OCI-LY3 (cell line): Measurements from ENCODE around the gene PSMD9.

Source experiments
- H2AFZ ChIP-seq: fragments of 200-600, 300-600 bp; shearing (Covaris generic); 2 replicates; pipeline ENCODE4 v1.6.0; 2014; ENCODE audit warnings: antibody characterized with exemption, low read depth, low read length
- H3K27ac ChIP-seq: fragments of 200-600, 300-600 bp; sonication (generic); 2 replicates; pipeline ENCODE4 v1.5.1; 2014; ENCODE audit warnings: mild to moderate bottlenecking, low read length, moderate library complexity, mixed read lengths
- H3K27me3 ChIP-seq: fragments of 200-600, 300-600 bp; sonication (generic); 2 replicates; pipeline ENCODE4 v1.6.1; 2014; ENCODE audit warnings: low read depth, low read length, mixed read lengths
- H3K36me3 ChIP-seq: fragments of 200-600, 300-600 bp; sonication (generic); replicated peaks from 2 replicates; pipeline ENCODE3; 2014; ENCODE audit warnings: low read depth, low read length, mixed read lengths
- H3K4me1 ChIP-seq: fragments of 300-600, 200-600 bp; sonication (generic); 2 replicates; pipeline ENCODE4 v1.6.1; 2014; ENCODE audit warnings: low read length, mixed read lengths
- H3K4me2 ChIP-seq: fragments of 200-600, 300-600 bp; sonication (generic); 2 replicates; pipeline ENCODE4 v1.6.1; 2014; ENCODE audit warnings: low read length, mixed read lengths
- H3K4me3 ChIP-seq: fragments of 300-600, 200-600 bp; sonication (generic); 2 replicates; pipeline ENCODE4 v1.5.1; 2014; ENCODE audit warnings: antibody characterized with exemption, mild to moderate bottlenecking, low read length, moderate library complexity
- H3K79me2 ChIP-seq: fragments of 300-600, 200-600 bp; shearing (Covaris generic); 2 replicates; pipeline ENCODE4 v1.6.1; 2014; ENCODE audit warnings: mild to moderate bottlenecking, low read length, mixed read lengths
- H3K9ac ChIP-seq: fragments of 300-600, 200-600 bp; shearing (Covaris generic); 2 replicates; pipeline ENCODE4 v1.6.0; 2014; ENCODE audit warnings: mild to moderate bottlenecking, low read length, moderate library complexity
- H3K9me3 ChIP-seq: fragments of 200-600, 300-600 bp; shearing (Covaris generic); 2 replicates; pipeline ENCODE4 v1.6.1; 2014; ENCODE audit warnings: low read length, mixed read lengths; ENCODE audit not compliant: insufficient read depth
- H4K20me1 ChIP-seq: fragments of 200-600, 300-600 bp; sonication (generic); 2 replicates; pipeline ENCODE4 v1.6.1; 2016; ENCODE audit warnings: low read length, mixed read lengths; ENCODE audit not compliant: insufficient read depth
- CTCF ChIP-seq: fragments of 200-600, 300-600 bp; sonication (generic); IDR thresholded peaks from 2 replicates; pipeline ENCODE4 v1.5.1; 2014; ENCODE audit warnings: antibody characterized with exemption, low read length, low read depth
- EZH2phosphoT487 ChIP-seq: fragments of 200-600 bp; shearing (Covaris generic); IDR thresholded peaks from 2 replicates; pipeline ENCODE4 v1.6.1; 2018; ENCODE audit warnings: antibody characterized with exemption, mixed run types, low read depth

PSMD9 gene

GRCh38 chr12:121953695-121954094 lies 65.1 kb downstream of the PSMD9 start:
- Histone ChIP-seq H3K4me3 (no peak overlapping the region), H3K79me2 (no peaks in the 10 kb centered on the region), H3K27me3 (no peaks in the 10 kb centered on the region), H3K36me3 (peaks cover 5% of the 10 kb centered on the region), H3K4me2 (no peak overlapping the region), H4K20me1 (no peaks in the 10 kb centered on the region), H3K27ac (no peak overlapping the region), H3K9me3 (0 out of 2 replicates have a peak, but pooled peaks cover 8% of the 10 kb centered on the region), H3K9ac (no peak overlapping the region), H2AFZ (no peak overlapping the region), H3K4me1 (peaks cover 6% of the 10 kb centered on the region)
- no peak for TF ChIP-seq EZH2phosphoT487
- no peak for TF ChIP-seq CTCF

- no peaks in the 10 kb centered on the region for H3K79me2 ChIP-seq
- no peak overlapping the region; the same call in 1 of the 2 replicates for H3K4me2 ChIP-seq
These were observed 67.0 kb downstream of the PSMD9 start for GRCh38 chr12:121955258-121956237.

GRCh38 chr12:121957861-121958515 lies 69.4 kb downstream of the PSMD9 start:
- H3K9me3 ChIP-seq, result 0 out of 2 replicates have a peak, but pooled peaks cover 4% of the 10 kb centered on the region
- no peak overlapping the region for H3K4me3 ChIP-seq
- H3K9ac ChIP-seq, result no peak overlapping the region
- H3K4me2 ChIP-seq, result no peak overlapping the region
- H3K27me3 ChIP-seq, result no peaks in the 10 kb centered on the region
- no peak overlapping the region for H3K27ac ChIP-seq
- peaks cover 4% of the 10 kb centered on the region for H3K36me3 ChIP-seq
- H2AFZ ChIP-seq, result no peak overlapping the region
- H4K20me1 ChIP-seq, result no peaks in the 10 kb centered on the region
- no peaks in the 10 kb centered on the region for H3K79me2 ChIP-seq
- peaks cover 6% of the 10 kb centered on the region for H3K4me1 ChIP-seq
- TF ChIP-seq EZH2phosphoT487 (no peak), CTCF (no peak)

More at GRCh38 chr12:121955258-121956237, 67.0 kb downstream of the PSMD9 start:
- Histone ChIP-seq H3K9ac (no peak overlapping the region), H3K9me3 (0 out of 2 replicates have a peak, but pooled peaks cover 8% of the 10 kb centered on the region), H3K27ac (no peak overlapping the region), H4K20me1 (no peaks in the 10 kb centered on the region), H2AFZ (no peak overlapping the region), H3K4me1 (peaks cover 6% of the 10 kb centered on the region), H3K27me3 (no peaks in the 10 kb centered on the region), H3K36me3 (peaks cover 5% of the 10 kb centered on the region), H3K4me3 (no peak overlapping the region)
- TF ChIP-seq EZH2phosphoT487 (no peak), CTCF (peak; percentile 54)
